ENCODE results near the gene CD48. TPM values are rescaled to one million over a fixed set of nuclear protein-coding genes. Genes with fewer than 3 reads are reported as not detected.

The CD48 gene
- total and polyA plus RNA-seq, 4 donors: 2.5 to 10.0 (median 5.1) TPM

- no peaks in the 10 kb centered on the region for H3K27me3 ChIP-seq (ENCODE audit: control insufficient read depth in 4 of 4, insufficient read depth in 4 of 4, low read length in 3 of 4)
- no peaks in the 10 kb centered on the region for H3K4me1 ChIP-seq (ENCODE audit: control insufficient read depth in 4 of 4, insufficient read depth in 4 of 4, low read length in 3 of 4)
- no peak overlapping the region for H3K4me3 ChIP-seq (ENCODE audit: low read depth in 1 of 3, low read length in 3 of 3)
- TF ChIP-seq HNF4A (conservative IDR thresholded peaks at IDR 0.05) (no peak), REST (IDR thresholded peaks at IDR 0.05) (no peak), MAX (IDR thresholded peaks at IDR 0.05) (no peak), EGR1 (IDR thresholded peaks at IDR 0.05; ENCODE audit: low read depth in 2 of 2) (no peak), ZBTB33 (IDR thresholded peaks at IDR 0.05) (no peak), FOXA2 (IDR thresholded peaks at IDR 0.05) (no peak), HNF4G (IDR thresholded peaks at IDR 0.05) (no peak), YY1 (IDR thresholded peaks at IDR 0.05) (no peak)
- peaks cover 0 to 5% (median 0%) of the 10 kb centered on the region in 4 donors for H3K9me3 ChIP-seq (ENCODE audit: control insufficient read depth in 4 of 4, low read length in 3 of 4)
- no peak for DNase-seq (ENCODE audit: low spot score)
- H3K27ac ChIP-seq (ENCODE audit: low read depth in 1 of 2, low read length in 2 of 2): peak overlapping the region in 1 of 2 donors; percentile 46
- no peaks in the 10 kb centered on the region for H3K36me3 ChIP-seq (ENCODE audit: control insufficient read depth in 4 of 4, insufficient read depth in 3 of 4, low read depth in 1 of 4, low read length in 3 of 4)
- WGBS: 81% methylated on average over 3 of the region's 3 CpGs
- no peak overlapping the region for H3K9ac ChIP-seq (ENCODE audit: low read depth in 1 of 2, low read length in 2 of 2)
These were observed 47.0 kb downstream of the CD48 start for GRCh38 chr1:160664573-160665051.

GRCh38 chr1:160662910-160663309 is 48.7 kb downstream of the CD48 start:
- no peak overlapping the region for H3K4me3 ChIP-seq (ENCODE audit: low read depth in 1 of 3, low read length in 3 of 3)
- no peak overlapping the region for H3K9ac ChIP-seq (ENCODE audit: low read depth in 1 of 2, low read length in 2 of 2)
- H3K9me3 ChIP-seq (ENCODE audit: control insufficient read depth in 4 of 4, low read length in 3 of 4): no peaks in the 10 kb centered on the region
- no peak for DNase-seq (ENCODE audit: low spot score)
- H3K27ac ChIP-seq (ENCODE audit: low read depth in 1 of 2, low read length in 2 of 2): no peak overlapping the region
- no peaks in the 10 kb centered on the region for H3K27me3 ChIP-seq (ENCODE audit: control insufficient read depth in 4 of 4, insufficient read depth in 4 of 4, low read length in 3 of 4)
- TF ChIP-seq YY1 (IDR thresholded peaks at IDR 0.05): no peak
- TF ChIP-seq EGR1 (IDR thresholded peaks at IDR 0.05; ENCODE audit: low read depth in 2 of 2): no peak
- no peak for TF ChIP-seq NR2F2 (IDR thresholded peaks at IDR 0.05)
- no peak for TF ChIP-seq JUND (IDR thresholded peaks at IDR 0.05)
- TF ChIP-seq TAF1 (conservative IDR thresholded peaks at IDR 0.05): no peak
- no peaks in the 10 kb centered on the region for H3K36me3 ChIP-seq (ENCODE audit: control insufficient read depth in 4 of 4, insufficient read depth in 3 of 4, low read depth in 1 of 4, low read length in 3 of 4)
- H3K4me1 ChIP-seq (ENCODE audit: control insufficient read depth in 4 of 4, insufficient read depth in 4 of 4, low read length in 3 of 4): no peaks in the 10 kb centered on the region
- 85% methylated on average over 4 of the region's 4 CpGs for WGBS

- 94% methylated on average over 4 of the region's 4 CpGs for WGBS
- Histone ChIP-seq H3K4me3 (ENCODE audit: low read depth in 1 of 3, low read length in 3 of 3) (no peak overlapping the region), H3K9me3 (ENCODE audit: control insufficient read depth in 4 of 4, low read length in 3 of 4) (no peaks in the 10 kb centered on the region), H3K4me1 (ENCODE audit: control insufficient read depth in 4 of 4, insufficient read depth in 4 of 4, low read length in 3 of 4) (no peaks in the 10 kb centered on the region), H3K36me3 (ENCODE audit: control insufficient read depth in 4 of 4, insufficient read depth in 3 of 4, low read depth in 1 of 4, low read length in 3 of 4) (no peaks in the 10 kb centered on the region), H3K9ac (ENCODE audit: low read depth in 1 of 2, low read length in 2 of 2) (no peak overlapping the region), H3K27ac (ENCODE audit: low read depth in 1 of 2, low read length in 2 of 2) (no peak overlapping the region), H3K27me3 (ENCODE audit: control insufficient read depth in 4 of 4, insufficient read depth in 4 of 4, low read length in 3 of 4) (no peaks in the 10 kb centered on the region)
- no peak for DNase-seq (ENCODE audit: low spot score)
- TF ChIP-seq TAF1 (conservative IDR thresholded peaks at IDR 0.05) (no peak), NR2F2 (IDR thresholded peaks at IDR 0.05) (no peak), HNF4A (conservative IDR thresholded peaks at IDR 0.05) (no peak), HNF4G (IDR thresholded peaks at IDR 0.05) (no peak), JUND (IDR thresholded peaks at IDR 0.05) (no peak), FOXA2 (IDR thresholded peaks at IDR 0.05) (no peak), SP1 (IDR thresholded peaks at IDR 0.05) (no peak), RXRA (IDR thresholded peaks at IDR 0.05) (no peak), ATF3 (IDR thresholded peaks at IDR 0.05) (no peak), EGR1 (IDR thresholded peaks at IDR 0.05; ENCODE audit: low read depth in 2 of 2) (no peak), YY1 (IDR thresholded peaks at IDR 0.05) (no peak), REST (IDR thresholded peaks at IDR 0.05) (no peak), GABPA (IDR thresholded peaks at IDR 0.05 in 1 of 2, conservative IDR thresholded peaks at IDR 0.05 in 1 of 2) (no peak), MAX (IDR thresholded peaks at IDR 0.05) (no peak)
These were observed 52.1 kb downstream of the CD48 start for GRCh38 chr1:160659566-160659965.

Measured in liver (tissue), 9 donors.